22Rv1 (cell line): ENCODE measurements around the gene STX7.

ENCODE experiments used
- CTCF ChIP-seq: fragments of 450-650 bp; IDR thresholded peaks from 2 replicates; pipeline ENCODE4 v1.5.1; 2017; ENCODE audit warnings: mild to moderate bottlenecking
- ZFX ChIP-seq: fragments of 450-650 bp; IDR thresholded peaks from 2 replicates; pipeline ENCODE4 v1.6.1; 2017; ENCODE audit warnings: antibody characterized with exemption, borderline replicate concordance

GRCh38 chr6:132494954-132495353 is 18.0 kb downstream of the STX7 start:
- TF ChIP-seq CTCF (no peak), ZFX (no peak)
